ENCODE results near the gene YARS2. TPM values are rescaled to one million over a fixed set of nuclear protein-coding genes. Genes with fewer than 3 reads are reported as not detected.
A peak's percentile ranks its signal among the peaks of the same experiment; 100 is the strongest.
"Not testable (repeated sequence)": the region's sequence is repeated elsewhere in the genome, so short reads cannot be mapped to it uniquely, and the experiment has no call there.

The YARS2 gene
- total RNA-seq, 1 donor from 2014 or later: 13.5 TPM

GRCh38 chr12:32743264-32743663 lies 12.4 kb downstream of the YARS2 start:
- no peak for ATAC-seq

GRCh38 chr12:32742133-32742532 lies 13.6 kb downstream of the YARS2 start:
- ATAC-seq: no peak

GRCh38 chr12:32739279-32739678 lies 16.4 kb downstream of the YARS2 start:
- ATAC-seq: no peak

GRCh38 chr12:32737715-32738114 lies 18.0 kb downstream of the YARS2 start:
- ATAC-seq: no peak

GRCh38 chr12:32736445-32736844 lies 19.3 kb downstream of the YARS2 start:
- no peak for ATAC-seq

- no peak for ATAC-seq
These were observed 20.7 kb downstream of the YARS2 start for GRCh38 chr12:32734952-32735351.

GRCh38 chr12:32727237-32727636 lies 28.5 kb downstream of the YARS2 start:
- ATAC-seq: no peak

- ATAC-seq: no peak
These were observed 29.4 kb downstream of the YARS2 start for GRCh38 chr12:32726286-32726685.

- ATAC-seq: peak; percentile 70
These were observed 30.4 kb downstream of the YARS2 start for GRCh38 chr12:32725308-32725707.

GRCh38 chr12:32718926-32719325 lies 36.8 kb downstream of the YARS2 start:
- ATAC-seq: peak; percentile 96

GRCh38 chr12:32714772-32715171 lies 40.9 kb downstream of the YARS2 start:
- no peak for ATAC-seq

GRCh38 chr12:32708926-32709325 lies 46.8 kb downstream of the YARS2 start:
- ATAC-seq: no peak

- no peak for ATAC-seq
These were observed 49.2 kb downstream of the YARS2 start for GRCh38 chr12:32706335-32707024.

GRCh38 chr12:32705783-32706182 lies 49.9 kb downstream of the YARS2 start:
- ATAC-seq: no peak

GRCh38 chr12:32702946-32703345 lies 52.8 kb downstream of the YARS2 start:
- no peak for ATAC-seq

GRCh38 chr12:32702473-32702872 lies 53.2 kb downstream of the YARS2 start:
- ATAC-seq: no peak

- ATAC-seq: not testable (repeated sequence)
These were observed 56.3 kb downstream of the YARS2 start for GRCh38 chr12:32699437-32699836.

GRCh38 chr12:32698285-32698684 lies 57.4 kb downstream of the YARS2 start:
- no peak for ATAC-seq

- ATAC-seq: no peak
These were observed 58.3 kb downstream of the YARS2 start for GRCh38 chr12:32697445-32697844.

Other genes starting within 250 kb of the YARS2 start
- 49.1 TPM for gene DNM1L, start 76.6 kb downstream of the YARS2 start, total RNA-seq
- gene PKP2, start 140.9 kb upstream of the YARS2 start, total RNA-seq: 13.7 TPM